ENCODE data around the gene TBCK. TPM values are rescaled to one million over a fixed set of nuclear protein-coding genes. Genes with fewer than 3 reads are reported as not detected.

TBCK gene
- total RNA-seq, 4 donors from 2014 or later: 23.3 to 47.7 (median 34.2) TPM

- Histone ChIP-seq H3K4me3 (no peak overlapping the region), H3K9me3 (no peaks in the 10 kb centered on the region), H3K27ac (no peak overlapping the region), H3K27me3 (no peaks in the 10 kb centered on the region), H3K36me3 (peaks cover 24% of the 10 kb centered on the region), H3K4me1 (no peaks in the 10 kb centered on the region)
- DNase-seq (ENCODE audit: low spot score in 2 of 2): no peak
- WGBS: 57% methylated on average over 1 of the region's 1 CpG
- TF ChIP-seq POLR2A (IDR thresholded peaks at IDR 0.05) (no peak), CTCF (IDR thresholded peaks at IDR 0.05) (no peak), POLR2AphosphoS5 (IDR thresholded peaks at IDR 0.05) (no peak), EP300 (IDR thresholded peaks at IDR 0.05) (no peak)
Observed at GRCh38 chr4:106096454-106096853, 219.6 kb downstream of the TBCK start.

- DNase-seq (ENCODE audit: low spot score in 2 of 2): no peak
- H3K4me1 ChIP-seq: no peaks in the 10 kb centered on the region
- peaks cover 10% of the 10 kb centered on the region for H3K9me3 ChIP-seq
- no peaks in the 10 kb centered on the region for H3K27me3 ChIP-seq
- 59% methylated on average over 2 of the region's 2 CpGs for WGBS
- H3K27ac ChIP-seq: no peak overlapping the region
- TF ChIP-seq CTCF (IDR thresholded peaks at IDR 0.05) (no peak), EP300 (IDR thresholded peaks at IDR 0.05) (no peak), POLR2A (IDR thresholded peaks at IDR 0.05) (no peak), POLR2AphosphoS5 (IDR thresholded peaks at IDR 0.05) (no peak)
- no peak overlapping the region for H3K4me3 ChIP-seq
- H3K36me3 ChIP-seq: peaks cover 34% of the 10 kb centered on the region
Observed at GRCh38 chr4:106095408-106095807, 220.6 kb downstream of the TBCK start.

- Histone ChIP-seq H3K36me3 (peaks cover 40% of the 10 kb centered on the region), H3K9me3 (peaks cover 25% of the 10 kb centered on the region), H3K27ac (no peak overlapping the region), H3K27me3 (no peaks in the 10 kb centered on the region), H3K4me1 (no peaks in the 10 kb centered on the region), H3K4me3 (no peak overlapping the region)
- DNase-seq (ENCODE audit: low spot score in 2 of 2): no peak
- TF ChIP-seq CTCF (IDR thresholded peaks at IDR 0.05) (no peak), POLR2AphosphoS5 (IDR thresholded peaks at IDR 0.05) (no peak), POLR2A (IDR thresholded peaks at IDR 0.05) (no peak), EP300 (IDR thresholded peaks at IDR 0.05) (no peak)
- 95% methylated on average over 20 of the region's 24 CpGs for WGBS
Observed at GRCh38 chr4:106092361-106093040, 223.5 kb downstream of the TBCK start.

- no peak overlapping the region for H3K27ac ChIP-seq
- peaks cover 37% of the 10 kb centered on the region for H3K36me3 ChIP-seq
- H3K27me3 ChIP-seq: no peaks in the 10 kb centered on the region
- no peak for DNase-seq (ENCODE audit: low spot score in 2 of 2)
- peaks cover 25% of the 10 kb centered on the region for H3K9me3 ChIP-seq
- TF ChIP-seq POLR2AphosphoS5 (IDR thresholded peaks at IDR 0.05) (no peak), POLR2A (IDR thresholded peaks at IDR 0.05) (no peak), EP300 (IDR thresholded peaks at IDR 0.05) (no peak), CTCF (IDR thresholded peaks at IDR 0.05) (no peak)
- no peaks in the 10 kb centered on the region for H3K4me1 ChIP-seq
- no peak overlapping the region for H3K4me3 ChIP-seq
Observed at GRCh38 chr4:106090826-106091225, 225.2 kb downstream of the TBCK start.

- WGBS: 100% methylated on average over 2 of the region's 8 CpGs
- no peak for DNase-seq (ENCODE audit: low spot score in 2 of 2)
- no peak for TF ChIP-seq POLR2A (IDR thresholded peaks at IDR 0.05)
- no peak for TF ChIP-seq POLR2AphosphoS5 (IDR thresholded peaks at IDR 0.05)
- no peak for TF ChIP-seq EP300 (IDR thresholded peaks at IDR 0.05)
- TF ChIP-seq CTCF (IDR thresholded peaks at IDR 0.05): no peak
- H3K36me3 ChIP-seq: peaks cover 8% of the 10 kb centered on the region
- H3K27me3 ChIP-seq: no peaks in the 10 kb centered on the region
- peaks cover 19% of the 10 kb centered on the region for H3K9me3 ChIP-seq
- H3K4me3 ChIP-seq: no peak overlapping the region
- no peak overlapping the region for H3K27ac ChIP-seq
- no peaks in the 10 kb centered on the region for H3K4me1 ChIP-seq
Observed at GRCh38 chr4:106083065-106083464, 232.9 kb downstream of the TBCK start.

Data from suprapubic skin (tissue), 4 donors.